GM21723 (cell line): ENCODE results near the gene CCDC13.
A peak's percentile ranks its signal among the peaks of the same experiment; 100 is the strongest.

ENCODE experiments used
- ATAC-seq: cut with Tn5 transposase; IDR thresholded peaks from one replicate; pipeline ENCODE4 v1.9.1; 2021; ENCODE audit warnings: mild to moderate bottlenecking, moderate library complexity; ENCODE audit not compliant: unreplicated experiment

CCDC13 gene

DNA sequence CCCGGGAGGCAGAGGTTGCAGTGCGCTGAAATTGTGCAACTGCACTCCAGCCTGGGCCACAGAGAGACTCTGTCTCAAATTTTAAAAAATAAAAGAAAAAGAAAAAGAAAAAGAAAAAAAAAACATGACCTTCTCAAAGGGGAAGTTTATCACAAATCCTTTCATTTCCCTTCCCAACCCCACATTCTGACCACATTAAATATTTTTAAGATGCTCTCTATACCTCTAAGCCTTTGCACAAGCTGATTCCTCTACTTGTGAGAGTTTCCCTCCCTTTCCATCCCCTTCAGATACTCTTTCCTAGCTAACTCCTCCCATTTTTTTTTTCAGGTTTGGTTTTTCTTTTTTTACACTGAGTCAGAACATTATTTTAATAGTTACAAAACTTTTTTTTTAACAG, 27.2 kb upstream of the CCDC13 start:
- ATAC-seq: no peak

DNA sequence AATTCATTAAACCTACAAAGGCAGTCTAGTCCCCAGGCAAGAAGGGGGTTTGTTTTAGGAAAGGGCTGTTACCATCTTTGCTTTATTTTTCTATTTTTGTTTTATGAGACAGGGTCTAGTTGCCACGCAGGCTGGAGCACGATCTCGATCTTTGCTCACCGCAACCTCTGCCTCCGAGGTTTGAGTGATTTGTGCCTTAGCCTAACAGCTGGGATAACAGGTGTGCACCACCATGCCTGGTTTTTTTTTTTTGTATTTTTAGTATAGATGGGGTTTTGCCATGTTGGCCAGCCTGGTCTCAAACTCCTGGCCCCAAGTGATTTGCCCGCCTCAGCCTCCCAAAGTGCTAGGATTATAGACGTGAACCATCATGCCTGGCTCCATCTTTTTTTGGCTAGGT, 26.3 kb upstream of the CCDC13 start:
- ATAC-seq: no peak

DNA sequence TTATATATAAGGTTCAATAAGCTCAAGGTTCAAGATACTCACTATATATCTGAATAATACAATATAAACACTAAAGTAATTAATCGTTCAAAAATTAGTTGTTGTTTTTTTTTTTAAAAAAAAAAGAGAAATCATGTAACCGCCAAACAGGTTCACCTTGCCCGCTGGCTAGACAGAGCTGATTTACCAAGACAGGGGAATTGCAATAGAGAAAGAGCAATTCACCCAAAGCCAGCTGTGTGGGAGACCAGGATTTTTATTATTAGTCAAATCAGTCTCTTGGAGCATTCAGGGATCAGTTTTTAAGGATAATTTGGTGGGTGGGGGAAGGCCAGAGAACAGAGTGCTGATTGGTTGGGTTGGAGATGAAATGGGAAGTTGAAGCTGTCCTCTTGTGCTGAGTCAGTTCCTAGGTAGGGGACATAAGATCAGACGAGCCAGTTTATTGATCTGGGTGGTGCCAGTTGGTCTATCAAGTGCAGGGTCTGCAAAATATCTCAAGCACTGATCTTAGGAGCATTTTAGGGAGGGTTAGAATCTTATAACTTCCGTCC, 23.4 kb upstream of the CCDC13 start:
- ATAC-seq: no peak

DNA sequence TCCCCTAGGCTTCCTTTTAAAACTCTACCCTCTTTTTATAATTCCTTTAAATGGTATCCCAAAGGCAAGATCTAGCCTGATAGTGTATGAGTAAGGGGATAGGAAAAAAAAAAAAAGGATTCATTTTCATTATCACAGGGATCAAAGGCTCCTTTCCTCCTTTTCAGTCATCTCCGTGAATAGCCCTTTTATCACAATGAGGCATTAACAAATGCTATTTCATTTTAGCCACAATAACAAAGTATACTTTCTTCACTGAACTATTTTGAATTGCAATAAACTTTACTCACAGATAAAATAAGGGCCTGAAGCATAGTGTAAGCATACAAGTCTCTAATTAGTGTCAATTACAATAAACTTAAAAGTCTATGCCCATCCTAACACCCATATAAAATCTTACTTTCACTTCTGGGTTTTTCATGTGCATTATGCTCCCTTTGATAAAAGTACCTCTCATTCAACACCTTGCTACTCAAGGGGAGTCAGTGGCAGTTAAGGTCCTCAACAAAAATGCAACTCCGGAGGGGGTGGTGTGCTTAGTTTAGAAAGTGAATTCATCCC, 22.6 kb upstream of the CCDC13 start:
- no peak for ATAC-seq

DNA sequence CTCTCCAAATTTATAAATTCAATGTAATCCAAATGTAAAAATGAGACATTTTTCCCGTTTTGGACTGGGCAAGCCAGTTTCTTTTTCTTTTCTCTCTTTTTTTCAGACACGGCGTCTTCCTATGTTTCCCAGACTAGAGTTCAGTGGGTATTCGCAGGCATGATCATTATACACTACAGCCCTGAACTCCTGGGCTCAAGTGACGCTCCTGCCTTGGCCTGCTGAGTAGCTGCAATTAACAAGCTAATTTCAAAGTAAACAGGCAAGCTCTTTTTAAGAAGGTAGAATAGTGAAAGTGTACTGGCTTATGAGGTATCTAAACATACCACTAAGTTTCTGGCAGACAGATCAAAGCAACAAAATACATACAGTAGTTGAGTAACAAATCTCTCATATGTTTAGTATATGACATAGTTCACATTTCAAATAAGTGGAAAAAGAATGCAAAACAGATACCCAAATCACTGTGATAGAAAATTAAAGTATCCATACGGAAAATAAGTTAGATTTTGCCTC, 17.7 kb upstream of the CCDC13 start:
- no peak for ATAC-seq

DNA sequence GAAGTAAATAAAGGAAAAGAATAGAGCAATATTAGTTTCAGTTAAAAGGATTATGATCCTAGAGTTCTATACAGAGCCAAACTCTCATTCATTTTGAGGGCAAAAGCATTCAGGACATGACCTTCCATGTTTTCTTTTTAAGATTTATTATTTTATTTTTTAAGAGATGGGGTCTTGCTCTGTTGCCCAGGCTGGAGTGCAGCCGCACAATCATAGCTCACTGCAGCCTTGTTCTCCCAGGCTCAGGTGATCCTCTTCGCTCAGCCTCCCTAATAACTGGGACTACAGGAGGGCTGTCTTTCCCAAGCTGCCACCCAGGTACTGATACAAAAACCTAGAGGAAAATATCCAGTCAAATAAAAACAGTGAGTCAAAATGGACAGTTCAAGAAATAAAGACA, 13.6 kb upstream of the CCDC13 start:
- no peak for ATAC-seq

DNA sequence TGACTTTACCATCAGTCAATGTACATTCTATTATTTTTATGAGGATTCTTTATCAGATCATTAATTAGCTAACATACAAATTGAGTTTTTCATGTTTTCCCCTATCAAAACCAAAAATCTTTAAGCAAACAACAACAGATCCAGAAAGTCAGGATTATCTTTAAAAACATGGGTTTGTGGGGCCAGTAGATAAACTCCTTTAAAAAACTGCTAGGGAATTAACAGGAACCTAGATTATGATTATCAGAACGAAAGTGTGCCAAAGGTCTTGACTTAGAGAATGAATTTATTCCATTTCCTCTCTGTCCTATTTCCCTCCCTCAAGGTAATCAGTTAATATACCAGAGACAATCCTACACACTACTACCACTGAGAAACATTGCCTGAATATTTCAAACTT, 13.2 kb upstream of the CCDC13 start:
- ATAC-seq: no peak

DNA sequence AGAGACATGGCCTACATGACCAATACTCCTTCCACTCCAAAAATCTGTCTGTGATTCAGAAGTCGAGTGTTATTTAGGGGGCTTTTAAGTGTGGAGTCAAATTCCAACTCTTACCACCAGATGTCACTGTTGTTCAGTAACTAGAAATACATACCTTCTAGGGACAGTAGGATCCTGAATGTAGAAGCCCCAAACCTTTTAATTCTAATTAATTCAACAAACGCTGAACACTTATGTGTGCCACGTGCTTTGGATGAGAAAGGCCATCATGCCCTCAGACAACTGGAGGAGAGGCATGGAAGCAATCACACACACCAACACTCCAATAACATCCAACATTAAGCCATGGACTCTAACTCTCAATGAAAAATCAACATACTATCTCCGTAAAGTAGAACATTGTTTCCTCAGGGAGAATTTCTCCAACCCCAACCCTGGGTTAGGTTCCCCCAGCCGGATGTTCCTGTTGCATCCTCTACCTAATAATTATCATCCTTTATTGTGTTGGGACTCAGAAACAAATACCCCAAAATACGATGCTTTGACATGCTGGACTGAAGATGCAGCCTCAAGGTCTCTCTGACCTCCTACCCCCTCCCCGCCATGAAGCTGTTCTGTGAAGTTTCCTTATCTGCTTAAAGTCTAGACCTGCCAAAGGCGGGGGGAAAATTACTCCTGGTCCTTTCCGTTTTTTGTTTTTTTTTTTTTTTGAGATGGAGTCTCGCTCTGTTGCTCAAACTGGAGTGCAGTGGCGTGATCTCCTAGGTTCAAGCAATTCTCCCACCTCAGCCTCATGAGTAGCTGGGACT, 8.0 kb upstream of the CCDC13 start:
- ATAC-seq: peak; percentile 79

DNA sequence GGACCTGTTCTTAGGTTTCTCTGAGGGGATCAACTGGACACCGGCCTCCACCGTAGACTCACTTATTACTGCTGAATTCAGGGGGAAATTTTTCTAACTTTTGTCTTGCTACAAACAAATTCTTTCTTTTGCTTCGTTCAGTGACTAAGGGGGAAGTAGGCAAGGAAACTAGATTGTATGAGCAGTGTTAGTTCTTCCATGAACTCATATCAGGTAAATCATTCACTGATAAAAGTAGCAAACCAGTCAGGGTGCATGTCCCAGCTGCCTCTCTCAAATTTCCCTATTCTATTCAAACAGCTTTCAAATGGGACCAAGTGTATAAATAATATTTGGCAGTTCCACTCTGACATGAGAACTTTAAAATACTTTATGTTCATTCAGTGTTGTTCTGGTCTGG, 7.3 kb upstream of the CCDC13 start:
- no peak for ATAC-seq

DNA sequence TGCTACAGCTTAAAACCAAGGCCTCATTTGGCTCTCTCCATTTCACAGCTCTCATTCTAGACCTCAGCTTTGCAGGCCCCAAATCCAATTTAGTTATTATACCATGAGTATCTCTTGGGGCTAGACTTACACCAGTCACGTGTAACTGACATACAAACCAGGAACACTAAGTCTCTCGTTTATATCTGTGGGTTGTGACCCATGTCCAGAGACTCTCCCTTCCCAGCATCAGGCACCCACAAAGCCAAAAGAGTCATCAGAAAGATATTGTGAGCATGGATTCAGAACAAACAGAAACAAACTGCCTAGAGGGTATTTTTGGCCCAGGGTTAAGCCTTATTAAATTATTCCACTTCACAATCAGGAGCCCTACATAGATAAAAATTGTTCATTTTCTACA, 5.6 kb upstream of the CCDC13 start:
- no peak for ATAC-seq

DNA sequence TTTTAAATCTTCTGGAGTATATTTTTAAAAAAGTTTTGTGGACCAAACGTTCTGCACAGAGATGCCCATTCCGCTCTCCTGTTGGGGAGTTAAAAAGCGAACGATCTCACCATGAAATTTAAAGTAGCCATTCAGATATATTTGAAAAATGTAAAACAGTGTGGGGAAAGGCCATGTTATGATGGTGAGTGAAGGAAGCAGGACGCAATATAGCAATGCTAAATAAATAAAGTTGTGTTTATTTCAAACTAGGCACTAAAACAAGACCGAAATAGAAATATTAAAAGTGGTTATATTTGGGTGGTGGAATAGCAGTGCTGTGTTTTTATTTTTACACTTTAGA, 327 bp upstream of the CCDC13 start:
- peak; percentile 15 for ATAC-seq

DNA sequence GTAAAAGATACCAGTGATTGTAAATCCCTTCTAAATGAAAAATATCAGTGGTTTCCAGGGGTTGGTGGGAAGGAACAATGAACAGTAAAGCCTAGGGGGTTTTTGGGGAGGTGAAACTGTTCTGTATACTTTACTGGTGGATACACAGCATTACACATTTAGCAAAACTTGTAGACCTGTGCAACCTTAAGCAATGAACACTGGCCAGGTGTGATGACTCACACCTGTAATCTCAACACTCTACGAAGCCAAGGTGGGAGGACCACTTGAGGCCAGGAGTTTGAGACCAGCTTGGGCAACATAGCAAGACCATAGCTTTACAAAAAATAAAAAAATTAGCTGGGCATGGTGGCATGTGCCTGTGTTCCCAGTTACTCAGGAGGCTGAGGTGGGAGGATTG, 1.8 kb downstream of the CCDC13 start:
- no peak for ATAC-seq

DNA sequence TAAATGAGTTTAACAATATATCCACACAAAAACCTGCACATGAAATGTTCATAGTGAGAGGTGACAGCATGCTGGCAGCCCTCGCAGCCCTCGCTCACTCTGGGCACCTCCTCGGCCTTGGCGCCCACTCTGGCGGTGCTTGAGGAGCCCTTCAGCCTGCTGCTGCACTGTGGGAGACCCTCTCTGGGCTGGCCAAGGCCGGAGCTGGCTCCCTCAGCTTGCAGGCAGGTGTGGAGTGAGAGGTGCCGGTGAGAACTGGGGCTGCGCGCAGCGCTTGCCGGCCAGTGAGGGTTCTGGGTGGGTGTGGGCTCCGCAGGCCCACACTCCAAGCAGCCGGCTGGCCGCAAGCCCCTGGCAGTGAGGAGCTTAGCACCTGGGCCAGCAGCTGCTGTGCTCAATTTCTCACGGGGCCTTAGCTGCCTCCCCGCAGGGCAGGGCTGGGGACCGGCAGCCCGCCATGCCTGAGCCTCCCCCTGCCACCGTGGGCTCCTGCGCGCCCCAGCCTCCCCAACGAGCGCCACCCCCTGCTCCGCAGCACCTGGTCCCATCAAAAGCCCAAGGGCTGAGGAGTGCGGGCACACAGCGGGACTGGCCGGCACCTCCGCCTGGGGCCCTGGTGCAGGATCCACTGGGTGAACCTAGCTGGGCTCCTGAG, 3.4 kb downstream of the CCDC13 start:
- ATAC-seq: no peak

DNA sequence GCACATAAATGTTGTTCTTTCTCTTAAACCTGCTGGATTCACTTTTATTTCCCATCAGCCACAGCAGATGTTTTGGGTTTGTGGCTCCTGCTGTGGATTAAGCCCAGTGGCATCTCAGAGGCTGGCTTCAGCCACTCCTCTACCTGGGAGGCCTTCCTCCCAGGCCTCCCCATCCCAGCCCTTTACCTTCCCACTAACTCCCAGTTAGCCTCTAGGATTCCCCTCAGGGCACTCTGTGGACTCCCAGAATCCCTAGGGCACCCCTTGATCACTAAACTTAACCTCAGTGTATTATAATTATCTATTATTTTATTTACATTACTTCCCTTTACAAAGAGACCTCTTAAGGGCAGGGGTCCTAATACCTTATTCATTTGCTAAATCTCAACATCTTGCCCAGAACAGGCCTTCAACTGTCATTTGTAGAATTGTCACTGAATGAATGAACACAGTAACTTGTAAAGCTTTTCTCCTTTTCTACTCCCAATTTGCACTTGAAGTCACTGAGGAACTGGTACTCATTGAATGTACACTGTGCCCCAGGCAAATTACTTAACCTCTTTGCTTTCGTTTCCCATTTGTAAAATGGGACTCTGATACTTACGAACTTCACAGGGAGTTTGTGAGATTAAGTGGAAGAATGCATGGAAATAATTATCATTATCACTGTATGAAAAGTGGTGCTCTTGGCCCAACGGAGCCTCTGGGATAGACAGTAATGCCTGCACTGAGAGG, 8.3 kb downstream of the CCDC13 start:
- ATAC-seq: no peak

DNA sequence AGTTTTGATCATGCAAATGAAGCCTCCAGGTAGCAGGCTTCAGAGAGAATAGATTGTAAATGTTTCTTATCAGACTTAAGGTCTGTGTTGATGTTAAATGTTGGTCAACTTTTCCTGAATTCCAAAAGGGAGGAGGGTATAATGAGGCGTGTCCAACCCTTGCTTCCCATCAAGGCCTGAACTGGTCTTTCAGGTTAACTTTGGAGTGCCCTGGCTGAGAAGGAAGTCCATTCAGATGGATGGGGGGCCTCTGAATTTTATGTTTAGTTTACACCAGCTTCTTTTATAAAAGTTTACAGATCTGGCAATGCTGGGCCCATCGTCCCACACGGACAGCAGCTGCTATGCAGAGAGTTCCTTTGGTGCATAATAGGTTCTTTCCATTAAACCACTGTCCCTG, 8.9 kb downstream of the CCDC13 start:
- ATAC-seq: no peak

DNA sequence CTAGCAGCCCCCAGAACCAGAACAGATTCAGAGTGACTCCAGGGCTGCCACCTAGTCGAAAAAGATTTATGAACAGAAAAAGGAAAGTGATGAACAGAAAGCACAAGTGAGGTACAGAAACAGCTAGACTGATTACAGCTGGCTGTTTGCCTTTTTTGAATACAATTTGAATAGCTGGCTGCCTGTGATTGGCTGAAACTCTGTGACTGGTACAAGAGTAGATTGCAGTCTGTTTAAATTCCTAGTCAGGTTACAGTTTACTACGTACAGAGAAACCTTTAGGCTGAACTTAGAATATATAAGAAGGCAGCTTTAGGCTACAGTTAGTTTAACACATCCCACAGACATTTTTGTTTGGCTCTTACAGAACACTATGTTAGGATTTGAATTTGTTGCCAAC, 10.0 kb downstream of the CCDC13 start:
- no peak for ATAC-seq

DNA sequence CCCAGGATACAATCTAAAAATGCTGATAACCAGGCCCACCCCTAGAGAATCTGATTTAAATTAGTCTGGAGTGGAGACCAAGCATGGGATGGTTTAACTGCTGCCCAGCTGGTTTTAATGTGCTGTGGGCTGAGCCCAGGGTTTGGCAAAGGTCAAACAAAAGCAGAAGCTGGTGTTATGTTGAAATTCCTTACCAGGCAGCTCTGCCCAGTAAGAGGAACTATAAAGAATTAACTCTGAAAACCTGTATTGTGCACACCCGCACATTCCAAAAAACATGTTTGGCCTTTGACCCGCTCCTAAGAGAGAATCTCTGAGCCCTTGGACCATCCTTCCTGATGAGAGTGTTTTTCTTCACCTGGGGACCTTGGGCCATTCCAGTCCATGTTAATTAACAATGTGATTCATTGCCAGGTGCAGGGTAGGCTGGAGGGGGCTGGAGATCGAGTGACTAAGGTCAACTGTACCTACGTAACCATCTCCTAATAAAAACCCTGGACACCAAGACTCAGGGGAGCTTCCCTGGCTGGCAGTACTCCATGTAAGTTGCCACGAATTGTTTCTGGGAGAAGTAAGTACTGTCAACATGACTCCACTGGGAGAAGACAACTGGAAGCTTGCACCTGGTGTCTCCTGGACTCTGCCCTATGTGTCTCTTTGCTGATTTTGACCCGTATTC, 10.9 kb downstream of the CCDC13 start:
- ATAC-seq: no peak

DNA sequence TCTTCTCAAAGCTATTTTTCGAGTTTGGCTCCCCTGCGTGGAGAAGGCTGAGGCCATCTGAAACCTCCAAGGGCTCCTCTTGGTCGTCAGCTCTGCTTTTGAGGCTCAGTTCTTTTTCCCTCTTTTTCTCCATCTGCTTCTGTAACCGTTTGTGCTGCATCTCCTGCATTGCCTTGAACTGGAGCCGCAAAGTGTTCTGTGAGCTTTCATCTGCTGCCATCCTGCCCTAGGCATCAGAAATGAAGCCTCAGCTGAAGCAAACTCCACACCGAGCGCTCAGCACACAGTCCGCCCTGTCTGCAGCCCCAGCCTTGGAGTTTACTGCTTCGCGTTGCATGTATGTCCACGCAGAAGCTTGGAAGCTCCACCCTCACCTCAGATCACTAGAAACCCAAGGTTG, 14.9 kb downstream of the CCDC13 start:
- no peak for ATAC-seq

DNA sequence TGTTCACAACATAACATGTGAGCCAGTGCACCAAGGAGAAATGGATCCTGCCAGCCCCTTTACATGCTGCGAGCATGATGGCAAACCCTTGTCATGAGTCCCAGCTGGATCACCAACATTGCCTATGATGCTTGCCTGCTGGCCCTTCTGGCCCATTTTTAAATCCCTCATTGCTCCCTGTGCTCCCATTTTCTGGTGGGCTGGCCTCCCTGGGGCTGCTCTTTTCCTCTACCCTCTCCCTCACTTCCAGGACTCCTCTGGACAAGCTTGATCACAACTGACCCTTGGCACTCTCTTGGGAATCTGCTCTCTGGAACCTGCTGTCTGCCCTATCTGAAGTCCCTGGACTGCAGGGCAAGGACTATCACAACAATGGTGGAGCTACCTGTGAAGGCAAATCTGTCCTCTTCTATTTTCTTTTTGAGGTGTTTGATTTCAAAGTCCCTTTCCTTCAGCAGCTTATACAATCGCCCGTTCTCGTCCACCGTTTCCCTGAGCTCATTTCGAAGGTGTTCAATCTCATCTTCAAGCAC, 16.3 kb downstream of the CCDC13 start:
- ATAC-seq: no peak
